Measurements from ENCODE around the gene FBLN2. TPM values are rescaled to one million over a fixed set of nuclear protein-coding genes. Genes with fewer than 3 reads are reported as not detected.

The FBLN2 gene
- total RNA-seq, 4 donors from 2014 or later = 75.7 to 159 (median 89.8) TPM

DNA sequence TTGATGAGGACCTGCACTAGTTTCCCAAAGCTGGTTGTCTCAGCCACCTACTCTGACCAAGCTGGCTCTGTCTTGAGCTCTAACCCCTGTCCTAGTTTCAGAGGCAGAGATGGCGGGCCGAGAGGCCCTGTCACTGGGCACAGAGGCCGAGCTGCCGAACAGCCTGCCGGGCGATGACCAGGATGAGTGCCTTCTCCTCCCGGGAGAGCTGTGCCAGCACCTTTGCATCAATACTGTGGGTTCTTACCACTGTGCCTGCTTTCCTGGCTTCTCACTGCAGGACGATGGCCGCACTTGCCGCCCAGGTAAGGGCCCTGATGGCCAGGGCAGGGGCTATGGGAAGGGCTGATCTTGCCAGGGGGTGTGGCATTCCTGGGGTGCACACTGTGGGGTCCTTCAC is 69.1 kb downstream of the FBLN2 start:
- Histone ChIP-seq H3K9me3 (no peaks in the 10 kb centered on the region), H3K36me3 (no peaks in the 10 kb centered on the region), H3K27ac (no peak overlapping the region), H3K4me3 (replicated peaks in 1 of 3) (no peak overlapping the region), H3K27me3 (no peaks in the 10 kb centered on the region), H3K4me1 (no peaks in the 10 kb centered on the region)
- TF ChIP-seq, protein P1, sequence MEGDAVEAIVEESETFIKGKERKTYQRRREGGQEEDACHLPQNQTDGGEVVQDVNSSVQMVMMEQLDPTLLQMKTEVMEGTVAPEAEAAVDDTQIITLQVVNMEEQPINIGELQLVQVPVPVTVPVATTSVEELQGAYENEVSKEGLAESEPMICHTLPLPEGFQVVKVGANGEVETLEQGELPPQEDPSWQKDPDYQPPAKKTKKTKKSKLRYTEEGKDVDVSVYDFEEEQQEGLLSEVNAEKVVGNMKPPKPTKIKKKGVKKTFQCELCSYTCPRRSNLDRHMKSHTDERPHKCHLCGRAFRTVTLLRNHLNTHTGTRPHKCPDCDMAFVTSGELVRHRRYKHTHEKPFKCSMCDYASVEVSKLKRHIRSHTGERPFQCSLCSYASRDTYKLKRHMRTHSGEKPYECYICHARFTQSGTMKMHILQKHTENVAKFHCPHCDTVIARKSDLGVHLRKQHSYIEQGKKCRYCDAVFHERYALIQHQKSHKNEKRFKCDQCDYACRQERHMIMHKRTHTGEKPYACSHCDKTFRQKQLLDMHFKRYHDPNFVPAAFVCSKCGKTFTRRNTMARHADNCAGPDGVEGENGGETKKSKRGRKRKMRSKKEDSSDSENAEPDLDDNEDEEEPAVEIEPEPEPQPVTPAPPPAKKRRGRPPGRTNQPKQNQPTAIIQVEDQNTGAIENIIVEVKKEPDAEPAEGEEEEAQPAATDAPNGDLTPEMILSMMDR (IDR thresholded peaks at IDR 0.05) = no peak
- no peak for TF ChIP-seq POLR2A (IDR thresholded peaks at IDR 0.05)
- WGBS, 2 donors = 96% methylated on average over 9 of the region's 10 CpGs; no CpG with 5 or more reads in 1 of the 2 donors
- intact Hi-C loops (cut with DNase I) = no loop called here
- DNase-seq = no peak

DNA sequence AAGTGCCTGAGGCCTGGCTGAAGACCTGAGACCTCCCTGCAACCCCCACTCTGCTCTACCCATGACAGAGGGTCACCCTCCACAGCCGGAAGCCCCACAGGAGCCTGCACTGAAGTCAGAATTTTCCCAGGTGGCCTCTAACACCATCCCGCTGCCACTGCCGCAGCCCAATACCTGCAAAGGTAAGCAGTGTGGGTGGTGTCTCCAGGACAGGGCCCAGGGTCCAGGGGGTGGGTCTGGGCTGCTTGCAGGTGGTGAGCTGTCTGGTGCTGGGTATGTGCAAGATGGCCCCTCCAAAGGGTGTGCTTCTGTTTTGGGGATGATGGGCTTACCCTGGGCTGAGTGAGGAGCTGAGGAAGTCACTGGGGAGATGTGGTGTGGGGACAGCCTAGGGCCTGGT is 69.9 kb downstream of the FBLN2 start:
- no peak overlapping the region for H3K27ac ChIP-seq
- no peak for DNase-seq
- H3K9me3 ChIP-seq = no peaks in the 10 kb centered on the region
- 67 to 94% methylated on average over 3 of the region's 3 CpGs for WGBS, 2 donors
- no peak overlapping the region for H3K4me3 ChIP-seq (replicated peaks in 1 of 3)
- no peaks in the 10 kb centered on the region for H3K27me3 ChIP-seq
- no peak for TF ChIP-seq POLR2A (IDR thresholded peaks at IDR 0.05)
- TF ChIP-seq, protein P1 (IDR thresholded peaks at IDR 0.05) = no peak
- intact Hi-C loops (cut with DNase I) = no loop called here
- H3K4me1 ChIP-seq = no peaks in the 10 kb centered on the region
- no peaks in the 10 kb centered on the region for H3K36me3 ChIP-seq

DNA sequence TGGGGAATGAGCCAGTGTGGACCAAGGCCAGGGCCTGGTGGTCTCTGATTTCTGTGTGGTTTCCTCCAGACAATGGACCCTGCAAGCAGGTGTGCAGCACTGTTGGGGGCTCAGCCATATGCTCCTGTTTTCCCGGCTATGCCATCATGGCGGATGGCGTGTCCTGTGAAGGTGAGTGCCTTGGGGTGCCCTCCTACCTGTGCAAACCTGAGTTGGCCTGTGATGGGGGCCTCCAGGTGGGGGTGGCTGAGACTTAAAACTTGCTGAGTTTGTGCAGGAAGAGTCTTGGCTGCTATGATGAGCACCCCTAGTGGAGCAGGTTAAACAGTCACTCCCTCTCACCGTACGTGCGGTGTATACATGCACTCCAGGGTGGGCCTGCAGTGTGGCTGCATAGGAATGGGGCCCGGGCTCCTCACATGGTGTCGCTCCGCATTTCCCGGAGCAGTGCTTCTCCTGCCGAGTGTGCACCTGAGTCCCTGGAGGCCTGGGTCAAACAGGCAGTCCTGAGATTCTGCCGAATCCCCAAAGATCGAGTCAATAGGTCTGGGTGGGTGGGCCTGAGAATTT is 70.8 kb downstream of the FBLN2 start:
- DNase-seq = no peak
- 85 to 88% methylated on average over 10 of the region's 13 CpGs for WGBS, 2 donors

DNA sequence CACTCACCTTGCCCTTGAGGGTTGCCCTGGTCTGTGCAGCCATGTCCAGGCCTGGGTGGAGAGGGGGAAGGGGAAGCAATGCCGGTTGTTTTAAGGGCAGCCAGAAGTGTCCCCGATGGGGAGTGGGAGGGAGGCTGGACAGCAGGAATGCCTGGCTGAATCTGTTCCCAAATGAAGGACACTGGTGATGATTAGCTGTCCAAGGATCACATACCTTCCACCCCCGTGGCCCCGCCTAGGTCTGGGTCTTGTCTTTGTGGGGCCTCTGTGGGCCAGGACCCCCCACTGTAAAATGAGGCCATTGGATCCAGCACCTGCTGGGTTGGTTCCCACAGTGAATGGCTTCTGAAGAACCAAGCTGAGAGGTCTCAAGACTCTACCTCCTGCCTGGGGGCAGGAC is 71.4 kb downstream of the FBLN2 start:
- intact Hi-C loops (cut with DNase I) = no loop called here
- Histone ChIP-seq H3K4me1 (no peaks in the 10 kb centered on the region), H3K27me3 (no peaks in the 10 kb centered on the region), H3K36me3 (no peaks in the 10 kb centered on the region), H3K27ac (no peak overlapping the region), H3K4me3 (replicated peaks in 1 of 3) (no peak overlapping the region), H3K9me3 (no peaks in the 10 kb centered on the region)
- 52 to 61% methylated on average over 4 of the region's 4 CpGs for WGBS, 2 donors
- DNase-seq = no peak
- TF ChIP-seq POLR2A (IDR thresholded peaks at IDR 0.05) = no peak
- TF ChIP-seq, protein P1 (IDR thresholded peaks at IDR 0.05) = no peak

More for the DNA sequence above, 70.8 kb downstream of the FBLN2 start:
- Histone ChIP-seq H3K27me3 (no peaks in the 10 kb centered on the region), H3K9me3 (no peaks in the 10 kb centered on the region), H3K4me1 (no peaks in the 10 kb centered on the region), H3K27ac (no peak overlapping the region), H3K36me3 (no peaks in the 10 kb centered on the region), H3K4me3 (replicated peaks in 1 of 3) (no peak overlapping the region)
- intact Hi-C loops (cut with DNase I) = no loop called here
- TF ChIP-seq, protein P1 (IDR thresholded peaks at IDR 0.05) = no peak
- TF ChIP-seq POLR2A (IDR thresholded peaks at IDR 0.05) = no peak

DNA sequence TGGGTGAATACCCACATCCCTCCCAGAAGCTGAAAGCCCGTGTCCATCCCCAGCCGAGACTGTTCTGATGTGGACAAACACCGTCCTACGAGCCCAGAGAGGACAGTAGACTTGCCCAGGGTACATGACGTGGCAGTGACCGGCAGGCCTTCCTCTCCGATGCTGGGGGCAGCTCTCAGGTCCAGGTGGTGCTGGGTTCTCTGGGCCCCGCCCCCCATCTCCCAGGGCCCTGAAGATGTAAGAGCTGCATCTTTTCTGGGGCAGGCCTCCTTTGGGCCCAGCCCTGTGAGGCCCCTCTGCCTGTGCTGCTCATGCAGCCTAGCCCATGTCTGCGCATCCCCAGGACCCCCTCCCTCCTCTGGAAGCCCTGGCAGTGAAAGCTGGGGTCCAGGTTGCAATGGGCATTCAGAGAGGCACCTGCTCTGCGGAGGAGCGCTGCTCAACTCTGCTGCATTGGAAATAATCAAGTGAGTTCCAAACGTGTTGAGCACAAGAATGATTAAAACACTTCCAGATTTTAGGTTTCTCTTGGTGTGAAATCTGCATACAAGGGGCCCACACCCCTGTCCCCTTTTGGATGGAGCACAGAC is 71.9 kb downstream of the FBLN2 start:
- TF ChIP-seq, protein P1 (IDR thresholded peaks at IDR 0.05) = no peak
- TF ChIP-seq POLR2A (IDR thresholded peaks at IDR 0.05) = no peak
- Histone ChIP-seq H3K36me3 (no peaks in the 10 kb centered on the region), H3K4me1 (no peaks in the 10 kb centered on the region), H3K9me3 (no peaks in the 10 kb centered on the region), H3K4me3 (replicated peaks in 1 of 3) (no peak overlapping the region), H3K27ac (no peak overlapping the region), H3K27me3 (no peaks in the 10 kb centered on the region)
- WGBS, 2 donors = 88 to 95% methylated on average over 8 to 12 of the region's 12 CpGs
- intact Hi-C loops (cut with DNase I) = no loop called here
- DNase-seq = no peak
